B cell (primary cell): ENCODE results near the gene TPRN. TPM values are rescaled to one million over a fixed set of nuclear protein-coding genes. Genes with fewer than 3 reads are reported as not detected.

Experiments used
- ATAC-seq: fragments of 200-7000 bp; cut with Tn5 transposase; one replicate; pipeline ENCODE4 v1.10.0; 2021; ENCODE audit warnings: low read depth, mild to moderate bottlenecking, moderate number of reproducible peaks, moderate library complexity
- CTCF ChIA-PET: fragments of 350-600 bp; sonication (Branson Sonifier 250); formaldehyde crosslinking; loops from one replicate; lab custom pipeline; 2021; ENCODE audit warnings: antibody characterized with exemption, inconsistent platforms; lab: Charles Lee
- POLR2A ChIA-PET: fragments of 350-600 bp; sonication (Branson Sonifier 250); formaldehyde crosslinking; loops from one replicate; lab custom pipeline; 2021; ENCODE audit warnings: antibody characterized with exemption; lab: Charles Lee
- DNase-seq: peaks from one replicate; pipeline ENCODE4 v3.0.0; 2013
- H2AFZ ChIP-seq: 2 replicates; pipeline ENCODE4 v1.6.1; 2012; ENCODE audit warnings: mild to moderate bottlenecking, low read depth, low read length; ENCODE audit not compliant: insufficient read depth, poor library complexity, severe bottlenecking
- H3K27ac ChIP-seq, 2 donors: 1 replicate in 1 of 2; 2 replicates in 1 of 2; pipeline ENCODE4 v1.5.1; 2012 to 2013; ENCODE audit warnings: low read length in 2 of 2, mild to moderate bottlenecking in 2 of 2, moderate library complexity in 1 of 2
- H3K27me3 ChIP-seq, 4 experiments: fragments of 200-600 bp in 1 of 4; sonication (generic) in 1 of 4; replicated peaks in 1 of 4; 1 replicate in 2 of 4; 2 replicates in 2 of 4; pipeline versions ENCODE4 v1.6.1 to v1.7.0; 2013 to 2016; ENCODE audit warnings: low read length in 3 of 4, mild to moderate bottlenecking in 2 of 4, mixed read lengths in 1 of 4, moderate library complexity in 1 of 4; ENCODE audit not compliant: insufficient read depth in 4 of 4, control insufficient read depth in 3 of 4; ENCODE audit errors: control extremely low read depth in 1 of 4
- H3K36me3 ChIP-seq, 2 experiments: replicated peaks in 1 of 2; 1 replicate in 1 of 2; 2 replicates in 1 of 2; pipeline versions ENCODE4 v1.6.1 to v1.7.1; 2013; ENCODE audit warnings: low read length in 1 of 2; ENCODE audit not compliant: insufficient read depth in 2 of 2, control insufficient read depth in 1 of 2; ENCODE audit errors: control extremely low read depth in 1 of 2, extremely low read depth in 1 of 2
- H3K4me1 ChIP-seq, 2 donors: fragments of 200-600 bp in 1 of 2; sonication (generic) in 1 of 2; 1 replicate in 1 of 2; 2 replicates in 1 of 2; pipeline versions ENCODE4 v1.5.1 to v1.6.1; 2013 to 2017; ENCODE audit warnings: low read length in 2 of 2; ENCODE audit not compliant: control insufficient read depth in 2 of 2, insufficient read depth in 2 of 2
- H3K4me2 ChIP-seq: replicated peaks from 2 replicates; pipeline ENCODE3; 2012; ENCODE audit warnings: mild to moderate bottlenecking, low read depth, low read length; ENCODE audit not compliant: poor library complexity, severe bottlenecking
- H3K4me3 ChIP-seq, 5 experiments: fragments of 200-600 bp in 1 of 5; sonication (generic) in 1 of 5; 1 replicate in 3 of 5; 2 replicates in 2 of 5; pipeline versions ENCODE4 v1.5.1 to v1.7.0; 2011 to 2016; ENCODE audit warnings: low read length in 4 of 5, mild to moderate bottlenecking in 4 of 5, low read depth in 2 of 5, control low read depth in 1 of 5, moderate library complexity in 1 of 5; ENCODE audit not compliant: insufficient read depth in 1 of 5; ENCODE audit errors: control extremely low read depth in 1 of 5, extremely low read depth in 1 of 5
- H3K79me2 ChIP-seq: fragments of 200-600 bp; sonication (generic); one replicate; pipeline ENCODE4 v1.6.0; 2016; ENCODE audit warnings: low read length; ENCODE audit not compliant: control insufficient read depth, insufficient read depth
- H3K9ac ChIP-seq: fragments of 200-600 bp; sonication (generic); 2 replicates; pipeline ENCODE4 v1.6.1; 2017; ENCODE audit warnings: mild to moderate bottlenecking, low read length, moderate library complexity
- H3K9me3 ChIP-seq, 3 donors: one replicate each; pipeline versions ENCODE4 v1.6.1 to v1.7.1; 2013; ENCODE audit warnings: low read length in 2 of 3; ENCODE audit not compliant: control insufficient read depth in 2 of 3, insufficient read depth in 1 of 3; ENCODE audit errors: control extremely low read depth in 1 of 3
- H4K20me1 ChIP-seq: 2 replicates; pipeline ENCODE4 v1.6.0; 2012; ENCODE audit warnings: mild to moderate bottlenecking, low read length; ENCODE audit not compliant: insufficient read depth, control insufficient read depth, poor library complexity, severe bottlenecking
- H3K27ac Mint-ChIP-seq: one replicate; pipeline ENCODE4 v1.8.0; 2021; ENCODE audit warnings: mixed read lengths
- H3K27me3 Mint-ChIP-seq: one replicate; pipeline ENCODE4 v1.8.0; 2021; ENCODE audit warnings: mixed read lengths
- H3K4me1 Mint-ChIP-seq: one replicate; pipeline ENCODE4 v1.8.0; 2021; ENCODE audit warnings: mixed read lengths
- H3K4me3 Mint-ChIP-seq: one replicate; pipeline ENCODE4 v1.8.0; 2021; ENCODE audit warnings: mixed read lengths
- H3K9me3 Mint-ChIP-seq: one replicate; pipeline ENCODE4 v1.8.0; 2022; ENCODE audit warnings: mixed read lengths; ENCODE audit not compliant: insufficient read depth
- CTCF ChIP-seq: fragments of 200-600 bp; IDR thresholded peaks from one replicate; pipeline ENCODE4 v1.8.0; 2022; ENCODE audit warnings: antibody characterized with exemption, mild to moderate bottlenecking
- EZH2 ChIP-seq: IDR thresholded peaks from 2 replicates; pipeline ENCODE4 v1.6.1; 2012; ENCODE audit warnings: borderline replicate concordance, low read depth, mild to moderate bottlenecking, moderate library complexity, low read length; ENCODE audit not compliant: insufficient read depth, poor library complexity, severe bottlenecking
- WGBS: methylation state at CpG from one replicate; pipeline ENCODE4 v1.1.5; 2013; ENCODE audit warnings: missing lambda C conversion rate; ENCODE audit not compliant: insufficient coverage; 5-methylcytosine and 5-hydroxymethylcytosine counted together
- intact Hi-C: fragments of 100-400 bp; cut with micrococcal nuclease; formaldehyde crosslinking; loops from one replicate; pipeline ENCODE4 v1.10.0; 2022
- polyA plus RNA-seq: library from polyadenylated mRNA; depleted of rRNA; stranded (reverse); fragments of >200 nt; gene quantifications from 2 replicates; pipeline ENCODE4 v1.2.3, GENCODE V29; 2012
- total RNA-seq, 2 donors: library from RNA; stranded (reverse); fragments of 120-200 nt in 1 of 2; gene quantifications; 1 replicate in 1 of 2; 2 replicates in 1 of 2; pipeline versions ENCODE4 v1.2.3 to v1.2.4, GENCODE V29; 2013 to 2022

The TPRN gene
- total and polyA plus RNA-seq, 2 donors (not counting 1 experiment from before 2014, with no cell fraction given), result 5.7 to 16.3 TPM

GRCh38 chr9:137175345-137175961, 25.1 kb downstream of the TPRN start:
- TF ChIP-seq EZH2, result no peak
- no peak for TF ChIP-seq CTCF
- H3K27me3 ChIP-seq, result peaks cover 0 to 29% (median 11%) of the 10 kb centered on the region in 4 experiments
- H3K4me3 ChIP-seq, result no peak overlapping the region
- no peak overlapping the region for H3K4me3 Mint-ChIP-seq
- peaks cover 0 to 6% (median 0%) of the 10 kb centered on the region in 3 donors for H3K9me3 ChIP-seq
- DNase-seq, result no peak
- H4K20me1 ChIP-seq, result peaks cover 13% of the 10 kb centered on the region
- peak overlapping the region; percentile 32 for H3K4me2 ChIP-seq
- no peak for ATAC-seq
- H2AFZ ChIP-seq, result no peak overlapping the region
- no peak overlapping the region for H3K27ac ChIP-seq
- H3K4me1 Mint-ChIP-seq, result peaks cover 6% of the 10 kb centered on the region
- 66% methylated on average over 28 of the region's 33 CpGs for WGBS
- no peaks in the 10 kb centered on the region for H3K27me3 Mint-ChIP-seq
- ChIA-PET POLR2A (no interaction called here), CTCF (interaction anchor here (2.1 kb wide), 1 partner anchor 57 kb away, joined by 5 read pairs; no protein-coding TSS in a partner anchor)
- no peak overlapping the region for H3K27ac Mint-ChIP-seq
- H3K79me2 ChIP-seq, result no peaks in the 10 kb centered on the region
- H3K36me3 ChIP-seq, result peaks cover 0 to 23% of the 10 kb centered on the region in 2 experiments
- no peak overlapping the region for H3K9ac ChIP-seq
- peaks cover 7 to 9% of the 10 kb centered on the region in 2 donors for H3K4me1 ChIP-seq
- H3K9me3 Mint-ChIP-seq, result no peaks in the 10 kb centered on the region
- intact Hi-C loops, result no loop called here

GRCh38 chr9:137174722-137175293, 25.7 kb downstream of the TPRN start:
- H3K27ac Mint-ChIP-seq, result no peak overlapping the region
- no peak overlapping the region for H3K9ac ChIP-seq
- TF ChIP-seq CTCF, result no peak
- TF ChIP-seq EZH2, result no peak
- intact Hi-C loops, result no loop called here
- peaks cover 0 to 17% of the 10 kb centered on the region in 2 experiments for H3K36me3 ChIP-seq
- H3K27me3 ChIP-seq, result peaks cover 0 to 35% (median 16%) of the 10 kb centered on the region in 4 experiments
- H3K9me3 ChIP-seq, result peaks cover 0 to 10% (median 0%) of the 10 kb centered on the region in 3 donors
- no peak overlapping the region for H2AFZ ChIP-seq
- peaks cover 6% of the 10 kb centered on the region for H3K4me1 Mint-ChIP-seq
- ChIA-PET CTCF (interaction anchor here (2.1 kb wide), 1 partner anchor 56 kb away, joined by 5 read pairs; no protein-coding TSS in a partner anchor), POLR2A (no interaction called here)
- no peaks in the 10 kb centered on the region for H3K9me3 Mint-ChIP-seq
- DNase-seq, result no peak
- ATAC-seq, result no peak
- H3K4me1 ChIP-seq, result peaks cover 7 to 15% of the 10 kb centered on the region in 2 donors
- peaks cover 6% of the 10 kb centered on the region for H4K20me1 ChIP-seq
- no peak overlapping the region for H3K27ac ChIP-seq
- no peak overlapping the region for H3K4me3 Mint-ChIP-seq
- peak overlapping the region; percentile 32 for H3K4me2 ChIP-seq
- H3K79me2 ChIP-seq, result no peaks in the 10 kb centered on the region
- H3K4me3 ChIP-seq, result no peak overlapping the region
- WGBS, result 38% methylated on average over 34 of the region's 34 CpGs
- no peaks in the 10 kb centered on the region for H3K27me3 Mint-ChIP-seq
